Esophagus squamous epithelium (tissue), 5 donors: Measurements from ENCODE around the gene PKD1. TPM values are rescaled to one million over a fixed set of nuclear protein-coding genes. Genes with fewer than 3 reads are reported as not detected.

Source experiments
- DNase-seq: peaks from one replicate; lab custom pipeline; 2025; lab: John Stamatoyannopoulos, UW
- H3K27ac ChIP-seq, 4 donors: fragments of 200-600 bp; sonication (generic); one replicate each; pipeline ENCODE4 v1.5.1; 2016 to 2019; ENCODE audit warnings: mild to moderate bottlenecking in 1 of 4
- H3K27me3 ChIP-seq, 4 donors: fragments of 200-600 bp; sonication (generic); 1 replicate in 3 of 4; 2 replicates in 1 of 4; pipeline versions ENCODE4 v1.5.1 to v1.6.0; 2017 to 2021; ENCODE audit warnings: antibody characterized with exemption in 1 of 4
- H3K36me3 ChIP-seq, 3 donors: fragments of 200-600 bp; sonication (generic); one replicate each; pipeline ENCODE4 v1.5.1; 2016 to 2019
- H3K4me1 ChIP-seq, 3 donors: fragments of 200-600 bp; sonication (generic); one replicate each; pipeline ENCODE4 v1.5.1; 2017 to 2019
- H3K4me3 ChIP-seq, 4 donors: fragments of 200-600 bp; sonication (generic); 1 replicate in 3 of 4; 2 replicates in 1 of 4; pipeline ENCODE4 v1.5.1; 2016 to 2019; ENCODE audit warnings: mild to moderate bottlenecking in 2 of 4, moderate library complexity in 1 of 4
- H3K9me3 ChIP-seq, 3 donors: fragments of 200-600 bp; sonication (generic); one replicate each; pipeline ENCODE4 v1.5.1; 2016 to 2019
- POLR2A ChIP-seq, 4 donors: fragments of 450-650 bp; IDR thresholded peaks; one replicate each; pipeline ENCODE4 v1.6.1; 2017; ENCODE audit warnings: antibody characterized with exemption in 4 of 4, mild to moderate bottlenecking in 4 of 4, moderate library complexity in 3 of 4
- WGBS, 2 donors: methylation state at CpG; one replicate each; pipeline ENCODE4 v1.1.5; 2018; 5-methylcytosine and 5-hydroxymethylcytosine counted together
- intact Hi-C: fragments of 100-400 bp; cut with DNase I; formaldehyde crosslinking; loops from one replicate; pipeline ENCODE4 v1.15.0; 2022
- total RNA-seq, 4 donors: library from RNA; depleted of rRNA; stranded (reverse); fragments of >200 nt; gene quantifications; one replicate each; pipeline ENCODE4 v1.1.0, GENCODE V29; 2016
- TF ChIP-seq, protein P1 (sequence below), 6 experiments: fragments of 450-650 bp in 4 of 6; fragments of 200-600 bp in 2 of 6; sonication (generic) in 2 of 6; IDR thresholded peaks; one replicate each; pipeline ENCODE4 v1.5.1; 2016 to 2019; ENCODE audit warnings: antibody characterized with exemption in 6 of 6, mild to moderate bottlenecking in 4 of 6, moderate library complexity in 4 of 6
- donor health status: DM: yes; HTN: yes; CAD: no.

Gene PKD1
- total RNA-seq, 4 donors from 2014 or later: 34.1 to 123 (median 64.1) TPM

DNA sequence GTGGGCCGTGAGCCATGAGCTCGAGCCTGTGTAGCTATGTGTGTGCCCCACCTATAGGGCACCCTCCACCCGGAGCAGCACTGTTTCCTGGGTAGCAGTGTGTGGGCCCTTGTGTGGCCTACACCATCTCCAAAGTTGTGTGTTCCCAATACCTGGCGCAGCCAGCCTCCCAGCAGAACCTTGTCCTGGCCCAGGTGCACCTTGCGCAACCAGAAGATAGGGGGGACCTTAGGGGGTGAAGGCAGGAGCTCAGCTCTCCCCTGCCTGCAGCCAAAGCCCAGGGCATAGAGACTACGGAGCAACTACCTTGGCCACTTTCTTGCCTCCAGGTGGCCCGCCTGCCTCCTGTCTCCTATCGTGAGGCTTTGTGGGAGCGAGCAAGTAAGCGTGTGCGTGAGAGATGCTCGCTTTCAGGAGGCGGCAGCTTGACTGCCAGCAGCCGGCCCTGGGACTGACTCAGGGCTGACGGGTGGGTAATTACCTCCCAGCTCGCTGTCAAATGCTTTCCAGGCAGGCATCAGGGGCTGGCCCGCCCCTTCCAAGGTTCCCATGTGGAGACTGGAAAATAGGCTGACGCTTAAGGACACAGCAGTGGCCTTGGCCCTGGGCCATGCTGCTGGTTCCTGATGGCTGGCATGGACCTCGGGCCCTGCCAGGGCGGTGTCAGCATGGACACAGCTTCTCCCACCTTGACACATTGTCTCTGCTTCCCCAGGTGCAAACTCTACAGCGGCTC lies 38.9 kb upstream of the PKD1 start:
- H3K9me3 ChIP-seq: no peaks in the 10 kb centered on the region
- intact Hi-C loops: no loop called here
- no peak overlapping the region for H3K4me3 ChIP-seq
- no peak overlapping the region for H3K27ac ChIP-seq
- WGBS, 2 donors: 80 to 81% methylated on average over 3 to 5 of the region's 21 CpGs
- no peaks in the 10 kb centered on the region for H3K27me3 ChIP-seq
- DNase-seq: no peak
- H3K4me1 ChIP-seq: peaks cover 0 to 53% (median 13%) of the 10 kb centered on the region in 3 donors
- peaks cover 42 to 90% (median 43%) of the 10 kb centered on the region in 3 donors for H3K36me3 ChIP-seq
- no peak for TF ChIP-seq POLR2A (IDR thresholded peaks at IDR 0.05)
- TF ChIP-seq, protein P1, sequence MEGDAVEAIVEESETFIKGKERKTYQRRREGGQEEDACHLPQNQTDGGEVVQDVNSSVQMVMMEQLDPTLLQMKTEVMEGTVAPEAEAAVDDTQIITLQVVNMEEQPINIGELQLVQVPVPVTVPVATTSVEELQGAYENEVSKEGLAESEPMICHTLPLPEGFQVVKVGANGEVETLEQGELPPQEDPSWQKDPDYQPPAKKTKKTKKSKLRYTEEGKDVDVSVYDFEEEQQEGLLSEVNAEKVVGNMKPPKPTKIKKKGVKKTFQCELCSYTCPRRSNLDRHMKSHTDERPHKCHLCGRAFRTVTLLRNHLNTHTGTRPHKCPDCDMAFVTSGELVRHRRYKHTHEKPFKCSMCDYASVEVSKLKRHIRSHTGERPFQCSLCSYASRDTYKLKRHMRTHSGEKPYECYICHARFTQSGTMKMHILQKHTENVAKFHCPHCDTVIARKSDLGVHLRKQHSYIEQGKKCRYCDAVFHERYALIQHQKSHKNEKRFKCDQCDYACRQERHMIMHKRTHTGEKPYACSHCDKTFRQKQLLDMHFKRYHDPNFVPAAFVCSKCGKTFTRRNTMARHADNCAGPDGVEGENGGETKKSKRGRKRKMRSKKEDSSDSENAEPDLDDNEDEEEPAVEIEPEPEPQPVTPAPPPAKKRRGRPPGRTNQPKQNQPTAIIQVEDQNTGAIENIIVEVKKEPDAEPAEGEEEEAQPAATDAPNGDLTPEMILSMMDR (IDR thresholded peaks at IDR 0.05): no peak

DNA sequence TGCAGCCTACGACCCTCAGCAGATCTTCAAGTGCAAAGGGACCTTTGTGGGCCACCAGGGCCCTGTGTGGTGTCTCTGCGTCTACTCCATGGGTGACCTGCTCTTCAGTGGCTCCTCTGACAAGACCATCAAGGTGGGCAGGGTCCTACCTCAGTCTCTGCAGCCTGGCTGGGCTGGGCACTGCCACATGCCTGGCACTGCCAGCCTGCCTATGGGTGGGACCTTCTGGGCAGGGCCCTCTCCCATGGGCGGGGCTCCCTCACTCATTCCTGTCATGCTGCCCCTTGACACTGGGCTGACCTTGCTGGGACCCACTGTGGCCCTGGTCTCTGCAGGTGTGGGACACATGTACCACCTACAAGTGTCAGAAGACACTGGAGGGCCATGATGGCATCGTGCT lies 38.2 kb upstream of the PKD1 start:
- H3K36me3 ChIP-seq: peaks cover 42 to 96% (median 43%) of the 10 kb centered on the region in 3 donors
- no peaks in the 10 kb centered on the region for H3K9me3 ChIP-seq
- WGBS, 2 donors: 83 to 100% methylated on average over 1 to 2 of the region's 4 CpGs
- intact Hi-C loops: no loop called here
- DNase-seq: no peak
- H3K4me3 ChIP-seq: no peak overlapping the region
- H3K27ac ChIP-seq: no peak overlapping the region
- TF ChIP-seq POLR2A (IDR thresholded peaks at IDR 0.05): no peak
- TF ChIP-seq, protein P1 (IDR thresholded peaks at IDR 0.05): no peak
- no peaks in the 10 kb centered on the region for H3K27me3 ChIP-seq
- peaks cover 0 to 54% (median 8%) of the 10 kb centered on the region in 3 donors for H3K4me1 ChIP-seq

DNA sequence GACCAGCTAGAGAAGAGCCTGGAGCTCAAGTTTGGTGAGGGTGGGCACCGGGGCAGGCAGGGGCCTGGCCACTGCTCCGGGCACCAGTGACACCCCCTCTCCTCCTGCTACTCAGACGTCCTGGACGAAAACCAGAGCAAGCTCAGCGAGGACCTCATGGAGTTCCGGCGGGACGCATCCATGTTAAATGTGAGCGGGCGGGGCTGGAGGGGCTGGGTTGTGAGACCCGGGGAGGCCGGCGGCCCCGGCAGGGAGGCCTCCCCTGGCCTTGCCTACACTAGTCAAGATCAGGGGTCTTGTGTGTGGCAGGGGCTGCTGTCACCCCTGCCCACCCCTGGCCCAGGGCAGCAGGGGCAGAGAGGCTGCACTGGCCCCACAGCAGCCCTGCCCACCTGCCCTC lies 37.7 kb upstream of the PKD1 start:
- DNase-seq: no peak

DNA sequence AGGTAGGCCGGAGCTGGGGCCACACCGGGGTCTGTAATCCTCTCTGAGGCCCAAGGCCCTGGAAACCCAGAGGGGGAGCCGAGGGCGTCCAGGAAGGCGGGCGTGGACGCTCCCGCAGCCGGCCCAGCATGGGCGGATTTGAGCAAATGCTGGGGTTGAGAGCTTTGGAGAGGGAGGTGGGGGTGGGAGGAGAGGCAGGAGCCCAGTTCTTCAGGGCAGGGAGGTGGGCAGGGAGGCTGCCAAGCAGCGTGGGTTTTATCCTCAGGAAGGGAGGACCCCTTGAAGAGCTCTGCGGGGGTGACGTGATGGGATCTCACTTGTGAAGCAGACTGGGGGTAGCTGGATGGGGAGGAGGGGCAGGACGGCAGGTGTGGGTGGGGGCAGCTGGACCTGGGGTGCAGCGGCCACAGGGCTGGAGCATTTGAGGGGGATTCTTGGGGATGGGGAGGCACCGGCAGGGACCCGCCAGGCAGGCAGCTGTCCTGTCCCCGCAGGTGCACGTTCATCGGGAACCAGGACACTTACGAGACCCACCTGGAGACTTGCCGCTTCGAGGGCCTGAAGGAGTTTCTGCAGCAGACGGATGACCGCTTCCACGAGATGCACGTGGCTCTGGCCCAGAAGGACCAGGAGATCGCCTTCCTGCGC lies 37.1 kb upstream of the PKD1 start:
- Histone ChIP-seq H3K27me3 (no peaks in the 10 kb centered on the region), H3K4me1 (peaks cover 0 to 48% (median 8%) of the 10 kb centered on the region in 3 donors), H3K9me3 (no peaks in the 10 kb centered on the region), H3K36me3 (peaks cover 43 to 100% (median 48%) of the 10 kb centered on the region in 3 donors), H3K4me3 (no peak overlapping the region), H3K27ac (no peak overlapping the region)
- intact Hi-C loops: no loop called here
- no peak for TF ChIP-seq POLR2A (IDR thresholded peaks at IDR 0.05)
- TF ChIP-seq, protein P1 (IDR thresholded peaks at IDR 0.05): no peak
- no peak for DNase-seq
- WGBS, 2 donors: 89 to 90% methylated on average over 15 to 16 of the region's 29 CpGs

More for the DNA sequence above, 37.7 kb upstream of the PKD1 start:
- no peak for TF ChIP-seq POLR2A (IDR thresholded peaks at IDR 0.05)
- TF ChIP-seq, protein P1 (IDR thresholded peaks at IDR 0.05): no peak
- Histone ChIP-seq H3K27me3 (no peaks in the 10 kb centered on the region), H3K9me3 (no peaks in the 10 kb centered on the region), H3K4me1 (peaks cover 0 to 51% (median 8%) of the 10 kb centered on the region in 3 donors), H3K27ac (no peak overlapping the region), H3K4me3 (no peak overlapping the region), H3K36me3 (peaks cover 42 to 100% (median 43%) of the 10 kb centered on the region in 3 donors)
- WGBS, 2 donors: 100% methylated on average over 2 of the region's 14 CpGs; no CpG with 5 or more reads in 1 of the 2 donors
- intact Hi-C loops: no loop called here
